Measurements from ENCODE around the gene MAGI3.

Gene MAGI3

DNA sequence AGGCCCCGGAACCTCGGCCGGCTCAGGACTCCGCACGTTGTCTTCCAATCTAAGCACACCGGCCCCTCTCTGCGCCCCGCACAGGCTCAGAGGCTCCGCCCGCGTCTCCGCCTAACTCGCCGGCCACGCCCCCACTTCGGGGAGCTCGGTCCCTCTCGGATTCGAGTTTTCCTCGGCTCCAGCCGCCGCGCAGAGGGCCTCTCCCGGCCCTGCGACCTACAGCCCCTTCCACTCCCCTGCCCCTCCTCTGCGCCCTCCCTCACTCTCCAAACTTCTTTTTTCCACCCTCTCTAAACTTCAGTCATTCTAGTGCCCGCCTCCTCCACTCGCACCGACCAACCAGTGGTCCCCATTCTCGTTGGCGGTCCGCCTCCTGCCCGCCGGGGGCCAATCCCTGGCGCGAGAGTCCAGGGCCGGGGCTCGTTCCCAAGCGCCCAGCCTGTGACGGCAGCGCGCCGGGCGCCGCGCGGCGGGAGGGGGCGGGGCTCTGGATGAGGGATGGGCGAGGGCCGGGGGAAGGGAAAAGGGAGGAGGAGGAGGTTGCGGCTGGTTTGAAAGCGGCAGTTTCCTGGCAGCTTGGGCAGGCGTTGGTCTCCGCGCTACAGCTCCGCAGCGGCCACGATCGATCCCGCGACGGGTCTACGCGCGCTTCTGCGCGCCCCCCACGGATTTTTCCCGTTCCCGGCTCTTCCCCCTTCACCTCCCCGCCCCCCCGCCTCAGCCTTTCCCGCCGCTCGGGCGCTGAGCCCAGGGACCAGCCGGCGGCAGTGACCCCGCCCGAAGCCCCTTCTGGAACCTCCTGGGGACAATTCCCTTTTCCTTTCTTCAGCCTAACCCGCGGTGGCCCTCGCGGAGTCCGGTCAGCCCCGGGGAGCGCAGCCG is at the start of gene MAGI3:
Gene MAGI3, plus strand, starts transcription at position 563 of the 882 bp plus-strand sequence. CDS start 519 bp downstream, outside the sequence.
- peak; percentile 97 for DNase-seq (ENCODE audit: low read depth)

DNA sequence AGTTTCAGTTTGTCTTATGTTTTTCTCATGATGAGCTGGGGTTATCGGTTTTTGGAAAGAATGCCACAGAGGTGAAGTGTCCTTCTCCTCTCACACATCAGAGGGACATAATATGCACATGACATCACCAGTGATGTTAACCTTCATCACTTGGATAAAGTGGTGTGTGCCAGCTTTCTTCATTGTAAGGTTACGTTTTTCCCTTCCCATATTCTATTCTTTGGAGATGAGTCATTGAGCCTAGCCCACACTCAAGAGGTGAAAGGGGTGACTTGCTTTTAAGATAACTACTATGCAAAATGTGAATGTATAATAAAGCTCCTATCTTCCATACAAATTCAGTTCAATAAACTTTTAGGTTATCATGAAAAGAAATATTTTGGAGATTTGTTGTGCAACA is 36.7 kb upstream of the MAGI3 start:
- no peak for DNase-seq (ENCODE audit: low read depth)

DNA sequence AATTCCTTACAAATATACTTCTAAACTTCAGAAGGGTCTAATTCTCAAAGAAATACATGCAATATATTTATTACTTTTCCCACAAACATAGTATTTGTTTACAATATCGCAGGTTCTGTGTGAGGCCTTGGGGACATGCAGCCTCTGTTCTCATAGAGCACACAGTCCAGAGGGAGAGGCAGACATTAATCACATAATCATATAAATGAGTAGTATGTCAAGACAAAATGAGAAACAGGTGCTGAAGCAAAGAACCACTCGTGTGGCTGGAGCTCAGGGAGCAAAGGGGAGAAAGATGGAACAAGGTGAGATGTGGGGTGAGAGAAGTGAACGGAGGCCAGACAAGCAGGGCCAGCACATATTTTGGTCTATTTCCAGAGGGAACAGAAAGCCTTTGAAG is 26.4 kb upstream of the MAGI3 start:
- DNase-seq (ENCODE audit: low read depth), result no peak

DNA sequence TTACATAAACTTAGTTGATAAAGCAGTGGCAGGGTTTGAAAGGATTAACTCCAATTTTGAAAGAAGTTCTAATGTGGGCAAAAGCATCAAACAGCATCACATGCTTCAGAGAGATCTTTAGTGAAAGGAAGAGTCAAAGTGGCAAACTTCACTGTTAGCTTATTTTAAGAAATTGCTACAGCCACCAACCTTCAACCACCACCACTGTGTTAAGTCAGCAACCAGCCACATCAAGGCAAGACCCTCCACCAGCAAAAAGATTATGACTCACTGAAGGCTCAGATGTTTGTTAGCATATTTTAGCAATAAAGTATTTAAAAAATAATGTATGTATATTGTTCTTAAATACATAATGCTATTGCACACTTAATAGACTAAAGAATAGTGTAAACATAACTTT is 21.3 kb upstream of the MAGI3 start:
- DNase-seq (ENCODE audit: low read depth), result no peak

DNA sequence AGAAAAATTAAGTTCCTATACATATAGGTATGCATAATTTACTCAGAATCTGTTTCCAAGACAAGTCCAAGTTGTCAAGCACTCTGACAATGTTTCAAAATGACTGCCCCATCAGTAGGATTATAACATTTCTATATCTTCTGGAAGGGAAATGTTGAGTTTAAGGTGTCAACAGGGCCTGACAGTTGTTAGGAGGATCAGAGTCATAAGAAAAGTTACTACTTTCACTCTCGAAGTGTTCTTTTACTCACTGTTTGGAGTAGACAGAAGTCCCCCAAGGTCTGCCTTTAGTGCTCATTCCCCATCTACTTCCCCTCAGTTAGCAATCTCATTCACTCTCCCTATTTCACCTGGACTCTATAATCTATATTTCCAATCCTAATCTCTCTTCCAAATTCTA is 20.6 kb upstream of the MAGI3 start:
- DNase-seq (ENCODE audit: low read depth), result no peak

DNA sequence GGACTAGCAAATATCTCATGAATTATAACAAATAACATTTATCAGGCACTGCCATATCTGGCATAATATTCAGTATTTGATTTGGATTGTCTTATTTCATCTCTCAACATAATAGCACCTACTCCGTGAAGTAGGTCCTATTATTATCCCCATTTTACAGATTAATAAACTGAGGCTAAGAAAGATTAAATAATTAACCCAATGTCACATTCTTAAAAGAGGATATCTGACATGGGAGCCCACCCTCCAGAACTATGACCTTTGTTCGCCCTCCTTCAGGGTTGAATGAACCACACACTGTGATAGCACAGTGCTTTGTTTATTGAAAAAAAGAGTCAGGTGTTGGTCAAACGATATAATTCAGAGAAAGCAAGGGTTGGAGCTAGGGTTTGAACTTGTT is 19.4 kb upstream of the MAGI3 start:
- no peak for DNase-seq (ENCODE audit: low read depth)

DNA sequence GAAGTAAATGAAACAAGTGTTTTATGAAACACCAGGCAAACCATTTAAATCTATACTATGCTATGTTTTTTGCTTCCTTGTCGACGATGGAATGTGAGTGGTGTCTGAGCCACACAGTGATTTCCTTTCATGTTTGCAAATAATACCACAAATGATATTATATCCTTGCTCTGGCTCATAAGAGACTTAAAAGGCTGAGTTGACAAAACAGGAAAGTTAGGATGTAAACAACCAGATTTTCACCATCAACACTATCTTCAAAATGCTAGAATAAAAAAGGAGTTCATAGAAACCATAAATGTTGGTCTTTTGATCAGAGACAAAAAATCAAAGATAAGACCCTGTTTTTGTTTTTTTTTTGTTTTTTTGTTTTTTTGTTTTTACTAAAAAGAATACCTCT is 17.8 kb upstream of the MAGI3 start:
- no peak for DNase-seq (ENCODE audit: low read depth)

DNA sequence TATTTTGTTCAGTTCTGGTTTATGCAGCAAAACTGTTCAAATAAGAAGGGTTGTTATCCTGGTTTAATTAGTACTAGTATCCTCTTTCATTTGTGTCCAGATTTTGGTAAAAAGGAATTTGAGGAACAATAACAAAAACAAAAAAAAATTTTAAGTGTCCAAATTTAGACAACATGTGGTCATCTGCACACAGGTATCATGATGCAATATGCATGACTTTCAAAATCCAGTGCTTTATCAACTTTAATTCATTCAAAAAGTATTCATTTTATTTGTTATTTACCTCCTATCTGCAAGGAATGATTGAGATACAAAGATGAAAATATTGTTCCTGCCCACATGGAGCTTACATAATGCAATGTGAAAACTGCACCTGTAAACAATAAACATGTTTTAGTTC is 16.7 kb upstream of the MAGI3 start:
- no peak for DNase-seq (ENCODE audit: low read depth)

DNA sequence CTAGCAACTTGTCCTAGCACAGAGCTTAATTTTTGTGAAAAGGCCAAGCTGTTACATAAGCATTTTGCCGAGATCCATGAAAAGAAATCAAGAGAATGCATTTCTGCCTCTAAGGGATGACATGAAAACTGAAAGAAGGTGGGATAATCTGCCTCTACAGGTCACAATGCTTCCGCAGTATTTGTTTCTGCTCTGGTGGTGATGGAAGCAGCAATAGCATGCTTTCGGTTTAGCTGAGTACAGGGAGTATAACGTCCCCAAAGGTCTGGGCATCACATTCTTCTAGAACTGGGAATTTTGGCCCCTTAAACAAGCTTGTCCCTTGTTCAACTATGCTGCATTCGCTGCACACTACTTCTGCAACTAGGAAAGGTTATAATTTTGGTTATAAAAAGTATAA is 14.4 kb upstream of the MAGI3 start:
- no peak for DNase-seq (ENCODE audit: low read depth)

DNA sequence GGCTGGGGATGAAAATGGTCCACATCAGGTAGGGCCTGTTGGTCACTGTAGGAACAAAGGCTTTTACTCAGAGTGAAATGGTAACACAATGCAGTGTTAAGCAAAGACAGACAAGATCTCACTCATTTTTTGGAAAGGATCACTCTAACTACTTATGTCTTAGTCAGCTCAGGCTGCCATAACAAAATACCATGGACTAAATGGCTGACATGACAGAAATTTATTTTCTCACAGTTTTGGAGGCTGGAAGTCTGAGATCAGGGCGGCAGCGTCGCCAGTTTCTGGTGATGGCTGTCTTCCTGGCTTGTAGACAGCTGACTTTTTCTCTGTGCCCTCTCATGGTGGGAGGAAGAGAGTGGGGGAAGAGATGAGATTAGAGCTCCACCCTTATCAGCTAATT is 10.2 kb upstream of the MAGI3 start:
- DNase-seq (ENCODE audit: low read depth), result no peak

DNA sequence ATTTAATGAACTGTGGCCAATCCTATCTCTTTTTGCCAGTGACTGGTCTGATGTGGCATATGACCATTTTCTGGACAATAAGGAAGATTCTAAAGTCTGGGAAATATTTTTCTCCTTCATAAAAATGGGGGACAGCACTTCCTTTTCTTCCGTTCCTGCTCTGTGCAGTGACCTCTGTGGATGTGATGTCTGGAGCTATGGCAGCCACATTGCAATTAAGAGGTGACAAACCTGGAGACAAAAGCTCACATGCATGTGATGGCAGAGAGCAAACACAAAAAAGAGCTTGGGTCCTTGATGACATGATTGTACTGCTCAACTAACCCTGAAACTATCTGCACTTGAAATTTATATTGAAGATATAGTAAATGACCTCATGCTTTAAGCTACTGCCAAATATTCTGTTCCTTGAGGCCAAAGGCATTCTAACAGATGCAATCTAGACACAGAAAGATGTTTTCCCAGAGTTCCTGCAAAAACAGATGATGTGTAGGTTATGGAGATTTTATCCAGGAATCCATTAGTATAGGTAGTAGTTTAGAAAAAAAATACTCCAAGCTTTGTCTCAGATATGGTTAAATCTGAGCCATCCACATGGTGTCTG is 2.2 kb upstream of the MAGI3 start:
- no peak for DNase-seq (ENCODE audit: low read depth)

DNA sequence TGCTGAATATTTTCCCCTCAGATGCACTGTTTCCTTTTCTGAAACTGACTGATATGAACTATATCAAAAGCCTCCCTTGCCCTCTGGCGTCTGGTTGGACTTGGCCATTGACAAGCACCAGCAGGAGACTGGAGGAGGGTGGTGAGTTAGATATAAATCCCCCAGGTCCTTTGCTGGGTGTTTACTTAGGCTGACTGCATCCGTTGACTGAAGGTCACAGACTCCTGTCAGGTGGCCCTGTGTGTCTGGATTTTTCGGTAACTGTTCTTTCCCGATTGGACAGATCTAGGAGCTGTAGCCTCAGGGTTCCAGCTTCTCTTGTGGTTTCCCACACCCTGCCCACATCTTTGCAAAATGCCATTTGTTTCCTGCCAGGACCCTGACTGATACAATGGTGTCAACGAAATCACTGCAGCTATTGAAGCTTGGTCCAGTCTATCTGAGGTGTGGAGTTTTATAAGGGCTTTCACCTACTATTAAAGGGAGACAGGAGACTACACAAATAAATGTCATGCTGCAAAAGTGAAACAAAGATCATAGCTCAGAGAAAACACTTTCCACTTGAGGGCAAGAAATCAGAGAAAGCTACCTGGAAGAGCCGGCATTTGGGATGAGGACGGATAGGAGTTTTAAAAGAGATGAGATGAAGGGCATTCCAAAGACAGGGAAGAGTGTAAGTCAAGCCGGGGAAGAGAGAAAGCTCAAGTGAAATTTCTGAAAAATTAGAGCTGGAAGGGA is 1.5 kb upstream of the MAGI3 start:
- no peak for DNase-seq (ENCODE audit: low read depth)

DNA sequence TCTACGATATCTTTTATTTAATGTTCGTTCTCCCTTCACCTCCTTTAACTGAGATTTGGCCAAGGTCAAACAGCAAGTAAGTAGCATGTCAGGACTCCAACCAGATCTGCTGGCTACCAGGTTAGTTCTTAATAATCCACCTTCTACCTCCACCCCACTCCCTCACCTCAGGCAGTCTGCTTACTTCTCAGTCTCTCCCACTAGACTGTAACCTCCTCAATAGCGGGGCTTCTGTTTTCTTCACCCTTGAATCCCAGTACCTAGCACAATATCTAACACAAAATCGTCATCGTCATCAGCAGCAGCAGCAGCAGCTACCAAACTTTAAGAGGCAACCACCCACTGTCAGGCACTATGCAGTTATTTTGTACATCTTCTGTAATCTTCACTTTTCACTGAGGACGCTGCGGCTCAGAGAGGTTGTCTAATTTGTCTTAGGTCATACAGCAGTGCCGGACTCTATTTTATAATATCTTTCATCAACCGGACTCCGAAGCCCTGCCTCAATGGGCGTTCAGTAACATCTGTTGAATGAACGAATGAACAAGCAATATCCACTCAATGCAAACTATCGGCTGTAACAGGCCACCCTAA is 859 bp upstream of the MAGI3 start:
- DNase-seq (ENCODE audit: low read depth), result no peak

DNA sequence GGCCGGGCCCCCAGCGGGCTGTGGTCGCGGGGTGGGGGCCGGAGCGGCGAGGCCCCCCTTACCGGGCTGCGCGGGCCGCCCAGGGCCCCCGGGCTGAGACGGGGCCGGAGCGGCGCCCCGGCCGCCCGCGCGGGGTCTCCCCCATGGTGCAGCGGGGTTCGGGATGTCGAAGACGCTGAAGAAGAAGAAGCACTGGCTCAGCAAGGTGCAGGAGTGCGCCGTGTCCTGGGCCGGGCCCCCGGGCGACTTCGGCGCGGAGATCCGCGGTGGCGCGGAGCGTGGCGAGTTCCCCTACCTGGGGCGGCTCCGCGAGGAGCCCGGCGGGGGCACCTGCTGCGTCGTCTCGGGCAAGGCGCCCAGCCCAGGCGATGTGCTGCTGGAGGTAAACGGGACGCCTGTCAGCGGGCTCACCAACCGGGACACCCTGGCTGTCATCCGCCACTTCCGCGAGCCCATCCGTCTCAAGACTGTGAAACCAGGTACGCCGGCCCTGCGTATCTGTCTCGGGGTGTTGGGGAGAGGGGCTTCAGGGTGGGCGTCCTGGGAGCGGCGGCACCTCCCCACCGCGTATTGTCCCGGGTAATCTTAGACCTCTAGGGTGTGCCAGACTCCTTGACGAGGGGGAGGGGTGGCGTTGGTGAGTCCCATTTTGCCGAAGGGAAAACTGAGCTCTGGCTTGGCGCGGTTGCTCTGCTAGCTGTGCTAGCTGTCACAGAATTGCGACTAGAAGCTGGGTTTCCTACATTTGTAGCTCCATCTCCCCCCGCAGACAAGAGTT is 745 bp downstream of the MAGI3 start:
- DNase-seq (ENCODE audit: low read depth), result no peak

DNA sequence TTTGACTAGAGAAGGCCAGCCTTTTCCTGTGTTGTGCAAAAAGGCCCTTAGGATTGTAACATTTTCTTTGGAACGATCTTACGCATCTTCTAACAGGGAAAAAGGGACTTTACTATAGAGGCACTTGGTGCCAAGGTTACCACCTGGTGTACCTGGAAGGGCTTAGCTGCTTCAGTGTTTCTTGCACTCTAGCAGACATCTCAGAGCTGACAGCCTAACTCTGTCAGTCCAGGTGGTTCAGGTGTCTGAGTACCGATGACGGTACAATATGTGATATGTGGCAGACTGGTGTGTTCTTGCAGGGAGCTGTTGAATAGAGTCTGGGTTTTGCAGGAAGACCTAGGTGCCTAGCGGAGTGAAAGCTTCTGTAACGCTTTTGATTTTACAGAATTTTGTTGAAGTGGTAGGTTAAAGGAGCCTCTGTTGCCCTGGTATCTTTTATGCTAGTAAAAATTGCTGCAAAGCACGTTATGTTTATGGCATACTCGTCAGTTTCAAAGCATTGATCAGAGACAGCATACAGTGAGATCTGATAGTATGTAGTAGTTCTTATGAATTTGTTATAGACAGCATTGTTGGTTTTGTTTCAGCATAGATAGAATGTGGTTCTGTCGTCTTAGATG is 1.4 kb downstream of the MAGI3 start:
- no peak for DNase-seq (ENCODE audit: low read depth)

DNA sequence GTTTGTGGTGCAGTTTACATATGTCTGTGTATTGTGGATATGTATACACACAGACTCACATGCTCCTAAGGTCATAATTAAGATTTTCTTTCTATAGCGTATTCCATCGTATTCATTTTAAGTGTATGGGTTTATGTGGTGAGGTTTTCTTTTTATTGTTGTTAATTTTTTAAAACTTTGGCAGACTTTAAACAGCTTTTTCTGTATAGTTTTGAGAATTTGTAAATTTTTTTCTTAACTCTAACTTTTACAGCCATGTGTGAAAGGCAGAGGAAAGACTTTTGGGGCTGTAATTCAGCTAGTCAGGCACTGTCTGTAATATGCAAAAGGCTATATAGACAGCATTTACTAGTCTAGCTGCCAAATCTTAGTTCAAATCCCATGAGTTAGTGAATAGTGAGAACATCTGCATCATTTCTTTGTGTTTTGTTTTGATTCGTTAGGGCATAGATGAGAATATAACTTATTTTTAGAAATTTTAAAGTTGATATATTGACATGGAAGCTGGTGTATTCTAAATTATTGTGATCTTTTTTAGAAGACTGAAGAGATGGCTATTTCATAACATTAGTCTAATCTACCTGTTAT is 2.3 kb downstream of the MAGI3 start:
- no peak for DNase-seq (ENCODE audit: low read depth)

DNA sequence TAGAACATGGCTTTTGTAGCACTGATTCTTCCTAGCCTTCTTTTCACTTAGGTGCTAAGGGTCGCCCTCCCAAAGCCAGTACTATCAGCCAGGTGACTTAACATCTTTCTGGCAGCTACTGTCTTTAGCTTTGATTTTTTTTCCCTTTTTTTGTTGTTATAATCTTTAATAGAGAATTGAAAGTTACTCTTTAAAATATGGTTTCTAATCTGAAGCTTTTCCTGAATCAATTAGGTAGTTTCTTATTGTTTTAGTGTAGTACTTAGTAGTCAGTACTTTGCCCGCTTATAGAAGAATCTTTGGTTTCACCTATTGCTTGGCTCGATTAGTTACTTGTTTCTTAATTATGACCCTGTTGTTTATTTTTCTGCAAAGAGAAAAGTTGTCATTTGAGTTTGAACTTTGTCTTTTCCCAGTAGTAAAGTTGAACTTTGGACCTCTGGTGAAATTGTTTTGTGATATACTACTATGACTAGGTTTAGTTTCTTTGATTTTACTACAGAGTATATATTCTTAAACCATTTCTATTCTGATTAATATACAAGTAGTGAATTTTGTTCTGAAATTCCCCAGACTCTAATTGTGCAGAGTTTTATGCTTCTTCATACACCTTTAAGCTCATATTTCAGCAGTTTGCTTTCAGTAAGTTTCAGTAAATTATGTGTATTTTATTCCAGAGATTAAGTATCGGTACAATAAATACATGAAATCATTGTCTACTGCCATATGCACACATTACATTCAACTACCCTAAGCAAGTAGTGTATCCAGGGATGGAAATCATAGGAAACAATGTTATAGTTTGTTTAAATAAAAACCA is 3.9 kb downstream of the MAGI3 start:
- DNase-seq (ENCODE audit: low read depth), result no peak

DNA sequence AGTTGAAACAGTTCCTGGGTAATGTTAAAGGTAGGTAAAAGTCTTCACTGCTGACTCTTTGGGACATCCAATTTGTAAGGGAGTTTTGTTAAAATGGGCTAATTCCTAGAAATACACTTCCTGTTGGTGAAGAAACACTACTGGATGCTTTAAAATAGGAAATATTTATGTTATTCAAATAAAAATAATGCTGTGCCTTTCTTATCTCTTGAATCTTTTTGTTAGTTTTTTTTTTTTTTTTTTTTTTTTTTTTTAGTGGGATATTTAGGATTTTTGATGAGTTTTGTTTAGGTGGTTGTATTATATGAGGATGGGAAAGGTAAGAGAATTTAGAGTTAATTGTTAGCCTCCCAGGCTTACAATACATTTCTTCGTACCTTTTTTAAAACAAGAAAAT is 4.5 kb downstream of the MAGI3 start:
- no peak for DNase-seq (ENCODE audit: low read depth)

DNA sequence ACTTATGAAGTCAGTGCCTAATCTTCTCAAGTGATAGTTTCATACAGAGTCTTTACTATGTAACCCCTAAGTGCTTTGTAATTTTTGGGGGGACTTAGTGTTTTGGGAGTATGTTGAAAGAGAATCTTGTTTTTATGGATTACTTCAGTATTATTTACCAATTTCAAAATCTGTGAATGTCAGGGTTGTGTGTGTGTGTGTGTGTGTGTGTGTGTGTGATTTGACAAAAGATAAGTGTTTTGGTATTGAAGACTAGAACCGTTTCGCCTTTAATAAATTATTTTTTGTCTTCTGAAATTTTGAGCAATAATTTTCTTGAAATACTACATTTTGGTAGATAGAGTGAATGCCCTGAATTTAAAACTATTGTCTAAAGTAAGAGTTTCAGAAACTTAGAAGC is 5.8 kb downstream of the MAGI3 start:
- no peak for DNase-seq (ENCODE audit: low read depth)

DNA sequence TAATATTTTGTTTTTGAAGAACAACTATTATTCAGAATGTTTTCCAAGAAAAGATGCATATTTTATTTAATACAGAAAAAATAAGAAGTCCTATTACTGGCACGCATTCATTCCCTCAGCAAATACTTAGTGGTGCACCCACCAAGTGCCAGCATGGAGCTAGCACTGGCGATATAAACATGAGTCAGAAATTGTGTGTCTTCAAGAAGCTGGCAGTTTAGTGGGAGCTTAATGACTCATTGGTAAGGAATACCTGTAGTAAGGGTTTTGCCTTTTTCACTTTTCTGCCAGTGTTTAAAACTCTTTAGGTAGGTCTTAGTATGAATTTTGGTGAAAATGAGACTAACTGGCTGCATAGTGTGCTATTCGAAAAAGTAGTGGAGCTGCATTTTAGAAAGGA is 6.3 kb downstream of the MAGI3 start:
- peak; percentile 65 for DNase-seq (ENCODE audit: low read depth)

All from HS-27A (cell line).